DND-41 (cell line): ENCODE results near the gene PANX3.

Experiments
- ATAC-seq: fragments of 200-7000 bp; cut with Tn5 transposase; 3 replicates; pipeline ENCODE4 v1.9.1; 2021; ENCODE audit warnings: low read depth; ENCODE audit not compliant: insufficient read depth
- DNase-seq: peaks from one replicate; pipeline ENCODE4 v3.0.0-alpha.2; 2020
- H2AFZ ChIP-seq: 2 replicates; pipeline ENCODE4 v1.6.0; 2012; ENCODE audit warnings: low read depth, low read length
- H3K27ac ChIP-seq: 2 replicates; pipeline ENCODE4 v1.5.1; 2012; ENCODE audit warnings: low read length, inconsistent platforms
- H3K27me3 ChIP-seq: fragments of 200-600 bp; sonication (generic); 2 replicates; pipeline ENCODE4 v1.6.0; 2012; ENCODE audit warnings: low read length, mild to moderate bottlenecking, inconsistent platforms; ENCODE audit not compliant: insufficient read depth, poor library complexity
- H3K36me3 ChIP-seq: 2 replicates; pipeline ENCODE4 v1.5.1; 2012; ENCODE audit warnings: low read length, inconsistent platforms; ENCODE audit not compliant: insufficient read depth
- H3K4me1 ChIP-seq: 2 replicates; pipeline ENCODE4 v1.5.1; 2012; ENCODE audit warnings: mild to moderate bottlenecking, low read length; ENCODE audit not compliant: insufficient read depth
- H3K4me2 ChIP-seq: 2 replicates; pipeline ENCODE4 v1.6.0; 2012; ENCODE audit warnings: mild to moderate bottlenecking, moderate library complexity, low read length, inconsistent platforms; ENCODE audit not compliant: insufficient read depth
- H3K4me3 ChIP-seq, 2 experiments: fragments of 200-600 bp in 1 of 2; shearing (Covaris generic) in 1 of 2; 2 replicates each; pipeline ENCODE4 v1.5.1; 2012 to 2016; ENCODE audit warnings: inconsistent platforms in 2 of 2, low read length in 2 of 2, mild to moderate bottlenecking in 2 of 2, low read depth in 1 of 2, moderate library complexity in 1 of 2
- H3K79me2 ChIP-seq: 2 replicates; pipeline ENCODE4 v1.6.0; 2012; ENCODE audit warnings: low read length, inconsistent platforms; ENCODE audit not compliant: insufficient read depth
- H3K9ac ChIP-seq: 2 replicates; pipeline ENCODE4 v1.6.0; 2012; ENCODE audit warnings: low read depth, mild to moderate bottlenecking, inconsistent platforms, low read length, moderate library complexity
- H3K9me3 ChIP-seq: 2 replicates; pipeline ENCODE4 v1.5.1; 2012; ENCODE audit warnings: low read length, moderate library complexity, mild to moderate bottlenecking, inconsistent platforms; ENCODE audit not compliant: insufficient read depth, severe bottlenecking
- H4K20me1 ChIP-seq: 2 replicates; pipeline ENCODE4 v1.6.0; 2012; ENCODE audit warnings: low read length; ENCODE audit not compliant: insufficient read depth
- EZH2 ChIP-seq: IDR thresholded peaks from 3 replicates; pipeline ENCODE4 v1.6.1; 2012; ENCODE audit warnings: borderline replicate concordance, low read depth, mild to moderate bottlenecking, moderate library complexity, low read length, inconsistent platforms; ENCODE audit not compliant: severe bottlenecking
- TF ChIP-seq, protein P1 (sequence below): IDR thresholded peaks from 2 replicates; pipeline ENCODE4 v1.5.1; 2012; ENCODE audit warnings: borderline replicate concordance, low read length, moderate library complexity, mild to moderate bottlenecking; ENCODE audit not compliant: poor library complexity, severe bottlenecking; ENCODE audit errors: extremely low read depth

PANX3 gene

DNA sequence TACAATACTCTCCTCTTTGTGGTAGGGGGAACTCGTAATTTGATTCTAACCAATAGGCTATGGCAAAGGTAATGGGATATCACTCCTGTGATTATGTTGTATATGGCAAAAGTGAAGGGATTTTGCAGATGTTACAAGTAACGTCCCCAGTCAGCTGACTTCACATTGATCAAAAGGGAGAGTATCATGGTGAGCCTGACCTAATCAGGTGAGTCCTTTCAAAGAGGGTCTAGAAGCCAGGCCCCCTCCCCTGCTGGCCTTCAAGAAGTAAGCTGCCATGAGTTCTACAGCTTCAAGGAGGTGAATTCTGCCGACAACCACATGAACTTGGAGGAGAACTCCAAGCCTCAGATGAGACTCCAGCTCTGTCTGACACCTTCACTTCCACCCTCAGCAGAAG lies 31.4 kb downstream of the PANX3 start:
- H3K4me2 ChIP-seq, result no peak overlapping the region
- peaks cover 6% of the 10 kb centered on the region for H3K27me3 ChIP-seq
- no peaks in the 10 kb centered on the region for H3K9me3 ChIP-seq
- DNase-seq, result no peak
- no peak overlapping the region for H3K27ac ChIP-seq
- H3K4me1 ChIP-seq, result peaks cover 9% of the 10 kb centered on the region; the same call in 1 of the 2 replicates
- no peaks in the 10 kb centered on the region for H4K20me1 ChIP-seq
- TF ChIP-seq, protein P1, sequence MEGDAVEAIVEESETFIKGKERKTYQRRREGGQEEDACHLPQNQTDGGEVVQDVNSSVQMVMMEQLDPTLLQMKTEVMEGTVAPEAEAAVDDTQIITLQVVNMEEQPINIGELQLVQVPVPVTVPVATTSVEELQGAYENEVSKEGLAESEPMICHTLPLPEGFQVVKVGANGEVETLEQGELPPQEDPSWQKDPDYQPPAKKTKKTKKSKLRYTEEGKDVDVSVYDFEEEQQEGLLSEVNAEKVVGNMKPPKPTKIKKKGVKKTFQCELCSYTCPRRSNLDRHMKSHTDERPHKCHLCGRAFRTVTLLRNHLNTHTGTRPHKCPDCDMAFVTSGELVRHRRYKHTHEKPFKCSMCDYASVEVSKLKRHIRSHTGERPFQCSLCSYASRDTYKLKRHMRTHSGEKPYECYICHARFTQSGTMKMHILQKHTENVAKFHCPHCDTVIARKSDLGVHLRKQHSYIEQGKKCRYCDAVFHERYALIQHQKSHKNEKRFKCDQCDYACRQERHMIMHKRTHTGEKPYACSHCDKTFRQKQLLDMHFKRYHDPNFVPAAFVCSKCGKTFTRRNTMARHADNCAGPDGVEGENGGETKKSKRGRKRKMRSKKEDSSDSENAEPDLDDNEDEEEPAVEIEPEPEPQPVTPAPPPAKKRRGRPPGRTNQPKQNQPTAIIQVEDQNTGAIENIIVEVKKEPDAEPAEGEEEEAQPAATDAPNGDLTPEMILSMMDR, result no peak
- TF ChIP-seq EZH2, result no peak
- ATAC-seq, result no peak
- H3K79me2 ChIP-seq, result no peaks in the 10 kb centered on the region
- H3K9ac ChIP-seq, result no peak overlapping the region
- H3K4me3 ChIP-seq, result no peak overlapping the region
- peaks cover 4% of the 10 kb centered on the region; the same call in 1 of the 2 replicates for H3K36me3 ChIP-seq
- H2AFZ ChIP-seq, result no peak overlapping the region

GRCh38 chr11:124643042-124643604 lies 31.9 kb downstream of the PANX3 start:
- H3K4me2 ChIP-seq, result no peak overlapping the region

GRCh38 chr11:124643605-124644425 lies 32.6 kb downstream of the PANX3 start:
- Histone ChIP-seq H4K20me1 (no peaks in the 10 kb centered on the region), H3K27me3 (peaks cover 9% of the 10 kb centered on the region), H3K27ac (no peak overlapping the region), H3K9ac (no peak overlapping the region), H3K4me1 (peaks cover 9% of the 10 kb centered on the region; the same call in 1 of the 2 replicates), H3K4me3 (no peak overlapping the region), H3K9me3 (no peaks in the 10 kb centered on the region), H3K79me2 (no peaks in the 10 kb centered on the region), H2AFZ (peak overlapping the region; percentile 59), H3K36me3 (no peaks in the 10 kb centered on the region), H3K4me2 (no peak overlapping the region)
- TF ChIP-seq, protein P1, result no peak
- TF ChIP-seq EZH2, result no peak
- ATAC-seq (no peak), DNase-seq (no peak)

More at GRCh38 chr11:124643042-124643604, 31.9 kb downstream of the PANX3 start:
- Histone ChIP-seq H3K27me3 (peaks cover 6% of the 10 kb centered on the region), H3K9ac (no peak overlapping the region), H4K20me1 (no peaks in the 10 kb centered on the region), H3K4me1 (peaks cover 9% of the 10 kb centered on the region; the same call in 1 of the 2 replicates), H3K9me3 (no peaks in the 10 kb centered on the region), H3K27ac (no peak overlapping the region), H3K79me2 (no peaks in the 10 kb centered on the region), H2AFZ (peak overlapping the region; percentile 59; the same call in 1 of the 2 replicates), H3K36me3 (no peaks in the 10 kb centered on the region), H3K4me3 (no peak overlapping the region)
- DNase-seq, result no peak
- ATAC-seq, result no peak
- TF ChIP-seq EZH2, result no peak
- TF ChIP-seq, protein P1, result no peak
